ENCODE results near the gene EP400. TPM values are rescaled to one million over a fixed set of nuclear protein-coding genes. Genes with fewer than 3 reads are reported as not detected.

EP400 gene
- total RNA-seq, 1 experiment from 2014 or later: 6.7 TPM

DNA sequence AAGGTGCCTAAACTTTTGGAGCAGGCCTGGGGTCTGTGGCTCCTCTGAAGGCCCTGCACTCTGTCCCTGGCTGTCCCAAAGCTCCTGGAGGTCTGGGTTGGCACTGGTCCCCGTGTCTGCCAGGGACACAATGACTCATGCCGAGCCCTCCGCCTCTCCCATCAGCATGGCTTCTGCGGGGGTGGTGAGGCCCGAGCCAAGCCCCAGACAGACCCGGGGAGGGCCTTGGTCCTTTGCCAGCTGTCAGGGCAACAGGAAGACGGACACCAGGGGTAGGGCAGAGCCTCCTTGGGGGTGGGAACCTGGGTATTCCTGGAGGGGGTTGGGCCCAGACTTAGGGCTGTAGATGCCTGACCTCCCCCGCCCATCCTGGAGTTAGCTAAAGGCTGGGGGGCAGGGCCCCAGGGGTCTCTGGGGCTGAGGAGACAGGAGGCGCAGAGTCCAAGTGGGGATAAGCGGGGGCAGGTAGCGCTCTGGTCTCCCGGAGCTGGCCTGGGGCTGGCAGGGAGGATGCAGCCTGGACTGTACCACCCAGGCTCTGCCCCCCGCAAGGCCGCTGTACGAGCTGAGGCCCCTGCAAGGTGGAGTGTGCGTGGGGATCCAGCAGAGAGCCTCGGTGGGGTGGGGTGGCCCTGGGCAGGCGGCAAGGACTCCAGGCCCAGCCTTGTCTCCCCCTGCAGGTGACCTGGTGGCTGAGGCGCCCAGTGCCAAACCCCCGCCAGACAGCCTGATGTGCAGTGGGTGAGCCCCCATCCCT is 37.0 kb upstream of the EP400 start:
- DNase-seq (ENCODE audit: low spot score): peak; percentile 95

GRCh38 chr12:131913666-131914065 is 36.1 kb upstream of the EP400 start:
- no peak for DNase-seq (ENCODE audit: low spot score)

DNA sequence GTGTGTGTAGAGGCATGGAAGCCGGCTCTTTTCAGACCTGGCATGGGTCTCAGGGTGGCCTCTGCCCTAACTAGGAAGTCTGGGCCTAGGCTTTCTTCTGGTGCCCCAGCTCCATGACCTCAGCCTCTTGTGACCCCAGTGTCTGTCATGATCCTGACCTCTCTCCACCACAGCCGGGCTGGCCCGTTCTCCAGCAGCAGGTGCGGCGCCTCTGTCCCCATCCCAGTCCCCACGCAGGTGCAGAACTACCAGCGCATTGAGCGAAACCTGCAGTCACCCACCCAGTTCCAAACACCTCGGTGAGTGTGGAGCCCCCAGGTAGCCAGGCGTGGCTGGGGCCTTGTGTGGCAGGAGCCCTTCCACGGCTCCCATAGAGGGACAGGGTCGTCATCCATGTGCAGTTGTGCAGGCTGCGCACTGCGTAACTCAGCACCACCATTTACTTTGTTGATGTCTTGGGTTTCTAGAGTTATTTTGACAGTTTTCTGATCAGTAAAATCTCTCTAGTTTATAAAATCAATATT is 35.5 kb upstream of the EP400 start:
- no peak for DNase-seq (ENCODE audit: low spot score)

DNA sequence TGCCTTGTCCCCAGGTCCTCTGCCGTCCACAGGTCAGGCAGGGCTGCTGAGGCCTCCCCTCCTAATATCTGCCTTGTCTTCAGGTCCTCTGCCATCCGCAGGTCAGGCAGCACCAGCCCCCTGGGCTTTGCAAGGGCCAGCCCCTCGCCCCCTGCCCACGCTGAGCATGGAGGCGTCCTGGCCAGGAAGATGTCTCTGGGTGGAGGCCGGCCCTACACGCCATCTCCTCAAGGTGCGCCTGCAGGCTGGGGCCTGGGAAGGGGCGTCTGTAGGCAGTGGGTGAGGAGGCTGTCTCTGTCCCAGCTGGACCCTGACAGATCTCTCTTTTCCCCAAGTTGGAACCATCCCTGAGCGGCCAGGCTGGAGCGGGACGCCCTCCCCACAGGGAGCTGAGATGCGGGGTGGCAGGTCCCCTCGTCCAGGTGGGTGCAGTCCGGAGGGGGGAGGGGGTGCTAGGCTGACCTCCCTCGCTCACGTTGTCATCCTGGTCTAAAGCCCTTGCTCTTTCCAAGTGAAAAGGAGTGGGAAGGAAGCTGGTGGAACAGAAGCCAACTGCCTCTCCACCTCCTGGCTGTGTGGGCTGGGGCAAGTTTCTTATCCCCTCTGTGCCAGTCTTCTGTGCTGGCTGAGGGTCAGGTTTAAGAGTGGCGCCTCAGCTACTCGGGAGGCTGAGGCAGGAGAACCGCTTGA is 34.6 kb upstream of the EP400 start:
- no peak for DNase-seq (ENCODE audit: low spot score)

- no peak for DNase-seq (ENCODE audit: low spot score)
Measured at GRCh38 chr12:131915823-131916222, 33.9 kb upstream of the EP400 start.

DNA sequence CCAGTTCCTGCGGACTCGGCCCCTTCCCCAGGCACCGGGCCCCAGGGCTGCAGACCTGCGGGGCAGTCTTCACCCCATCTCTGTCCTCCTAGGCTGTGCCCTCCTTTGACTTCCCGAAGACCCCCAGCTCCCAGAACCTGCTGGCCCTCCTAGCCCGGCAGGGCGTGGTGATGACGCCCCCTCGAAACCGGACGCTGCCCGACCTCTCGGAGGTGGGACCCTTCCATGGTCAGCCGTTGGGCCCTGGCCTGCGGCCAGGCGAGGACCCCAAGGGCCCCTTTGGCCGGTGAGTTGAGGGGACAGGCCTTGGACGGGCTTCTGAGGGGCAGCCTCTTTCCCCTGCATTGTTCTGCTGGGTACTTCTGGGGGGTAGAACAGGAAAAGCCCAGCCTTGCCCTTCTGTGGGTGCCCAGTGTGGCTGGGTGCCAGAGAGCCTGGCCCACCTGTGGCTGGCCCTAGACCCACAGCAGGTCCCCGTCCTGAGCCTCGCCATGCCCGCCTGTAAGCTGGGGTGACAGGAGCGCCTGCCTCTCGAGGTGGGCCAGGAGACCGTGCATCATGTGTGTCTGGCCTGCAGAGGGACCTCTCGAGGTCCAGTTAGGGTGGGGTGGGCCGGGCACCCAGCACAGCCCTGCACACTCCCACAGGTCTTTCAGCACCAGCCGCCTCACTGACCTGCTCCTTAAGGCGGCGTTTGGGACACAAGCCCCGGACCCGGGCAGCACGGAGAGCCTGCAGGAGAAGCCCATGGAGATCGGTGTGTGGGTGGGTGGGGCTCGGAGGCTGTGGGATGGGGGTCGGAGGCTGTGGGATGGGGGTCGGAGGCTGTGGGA is 33.2 kb upstream of the EP400 start:
- DNase-seq (ENCODE audit: low spot score): no peak

GRCh38 chr12:131917139-131917710 is 32.5 kb upstream of the EP400 start:
- DNase-seq (ENCODE audit: low spot score): no peak

DNA sequence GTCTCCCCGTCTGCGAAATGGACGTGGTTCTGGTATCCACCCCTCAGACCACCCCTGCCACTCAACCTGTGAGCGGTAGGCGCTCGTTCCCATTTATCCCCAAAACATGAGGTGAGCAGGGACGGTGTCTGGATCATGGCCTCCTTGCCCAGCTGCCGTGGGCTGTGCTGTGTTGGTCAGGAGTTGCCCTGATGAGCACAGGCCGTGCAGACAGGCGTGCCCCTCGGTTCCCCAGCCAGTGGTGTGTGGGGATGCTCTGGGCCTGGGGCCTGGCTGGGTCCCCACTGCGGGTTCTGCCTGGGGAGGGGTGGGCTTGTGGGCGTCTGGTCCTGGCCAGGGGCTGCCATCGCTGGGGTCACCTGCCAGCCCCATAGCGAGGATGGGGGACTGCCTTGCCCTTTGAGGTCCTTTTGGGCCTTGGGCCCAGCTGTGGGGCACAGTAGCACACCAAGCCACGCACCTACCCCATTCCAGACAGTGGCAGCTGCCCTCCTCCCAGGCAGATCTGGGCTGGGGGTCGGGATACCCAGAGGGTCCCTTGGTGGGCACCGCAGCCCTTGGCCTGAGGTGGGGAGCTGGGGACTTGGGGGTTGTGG is 31.9 kb upstream of the EP400 start:
- no peak for DNase-seq (ENCODE audit: low spot score)

GRCh38 chr12:131918311-131919050 is 31.3 kb upstream of the EP400 start:
- DNase-seq (ENCODE audit: low spot score): no peak

DNA sequence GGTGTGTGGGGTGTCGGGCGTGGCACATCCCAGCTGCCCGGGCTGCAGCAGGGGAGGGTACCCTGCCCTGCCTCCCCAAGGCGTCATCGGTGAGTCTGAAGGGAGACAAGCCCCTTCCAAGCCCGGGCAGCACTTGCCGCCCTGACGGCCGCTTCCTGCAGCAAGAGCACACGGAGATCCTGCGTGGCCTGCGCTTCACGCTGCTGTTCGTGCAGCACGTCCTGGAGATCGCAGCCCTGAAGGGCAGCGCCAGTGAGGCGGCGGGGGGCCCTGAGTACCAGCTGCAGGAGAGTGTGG is 30.7 kb upstream of the EP400 start:
- no peak for DNase-seq (ENCODE audit: low spot score)

GRCh38 chr12:131919366-131920156 is 30.2 kb upstream of the EP400 start:
- DNase-seq (ENCODE audit: low spot score): no peak

DNA sequence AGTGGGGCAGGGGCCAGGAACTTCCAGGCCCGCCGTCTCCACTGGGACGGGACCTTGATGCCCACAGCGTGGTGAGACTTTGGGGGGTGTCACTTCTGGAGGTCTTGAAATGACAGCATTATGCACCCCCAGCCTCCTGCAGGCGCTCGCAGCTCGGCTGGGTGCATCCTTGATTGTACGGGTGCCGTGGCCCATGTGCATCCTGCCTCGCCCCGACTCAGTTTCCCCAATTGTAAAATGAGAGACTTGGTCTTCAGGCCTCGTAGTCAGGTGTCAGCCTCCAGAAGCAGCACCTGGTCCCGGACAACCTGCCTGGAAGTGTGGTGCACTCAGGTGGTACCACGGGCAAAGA is 29.6 kb upstream of the EP400 start:
- no peak for DNase-seq (ENCODE audit: low spot score)

- no peak for DNase-seq (ENCODE audit: low spot score)
Measured at GRCh38 chr12:131920902-131921840, 28.6 kb upstream of the EP400 start.

DNA sequence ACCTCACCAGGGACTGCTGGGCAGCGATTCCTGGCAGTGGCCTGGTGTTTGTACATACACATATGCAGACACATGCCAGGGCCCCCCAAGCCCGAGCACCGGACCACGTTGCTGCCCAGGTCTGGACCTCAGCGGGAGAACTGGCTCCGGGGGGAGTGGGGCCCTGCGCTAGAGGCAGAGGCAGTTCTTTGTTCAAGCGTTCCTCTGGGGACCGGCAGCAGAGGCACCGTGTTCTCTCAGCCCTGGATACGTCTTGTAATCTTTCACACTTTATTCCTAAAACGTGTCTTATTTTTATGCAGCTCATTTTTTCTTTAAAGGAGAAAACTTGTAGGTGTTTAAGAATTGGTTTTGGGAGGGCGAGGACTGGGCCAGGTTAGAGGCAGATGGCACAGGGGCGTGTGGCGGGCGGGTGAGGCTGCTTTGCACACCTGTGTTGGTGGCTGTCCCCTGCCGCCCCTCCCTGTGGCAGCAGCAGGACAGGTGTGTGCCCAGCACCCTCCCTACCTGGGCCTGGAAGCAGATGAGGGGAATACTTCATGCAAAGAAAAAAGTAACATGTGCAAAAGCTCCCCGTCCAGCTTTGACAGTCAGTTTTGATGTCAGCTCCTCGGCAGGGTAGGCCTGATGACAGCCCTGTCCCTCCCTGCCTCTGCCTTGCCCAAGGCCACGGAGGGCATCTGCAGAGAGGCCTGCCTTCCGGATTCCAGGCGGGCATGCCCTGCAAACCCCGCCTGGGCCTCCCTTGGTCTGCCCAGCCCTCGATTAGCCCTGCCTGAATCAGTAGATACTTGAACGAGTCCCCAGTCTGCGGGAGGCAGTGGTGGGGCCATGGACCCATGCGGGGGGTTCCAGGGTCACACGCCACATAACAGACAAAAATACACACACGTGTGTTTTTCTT is 27.6 kb upstream of the EP400 start:
- no peak for DNase-seq (ENCODE audit: low spot score)

DNA sequence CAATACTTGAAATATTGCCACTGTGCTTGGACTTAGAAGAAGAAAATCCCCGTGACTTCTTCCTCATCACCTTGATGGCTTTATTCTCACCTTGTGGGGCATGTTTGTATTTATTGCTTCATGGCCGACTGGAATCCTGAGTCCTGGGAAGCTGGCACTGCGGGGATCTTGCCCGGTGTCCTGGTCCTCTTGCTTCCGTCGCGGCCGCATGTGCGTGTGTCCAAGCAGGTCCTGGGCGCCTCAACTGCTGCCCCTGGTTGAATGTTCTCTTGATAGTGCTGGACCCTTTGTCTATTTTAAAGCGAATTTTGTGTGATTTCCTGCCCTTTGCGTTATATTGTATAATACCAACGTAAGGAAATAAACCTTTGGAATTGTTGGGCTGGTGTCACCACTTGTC is 27.0 kb upstream of the EP400 start:
- DNase-seq (ENCODE audit: low spot score): no peak

DNA sequence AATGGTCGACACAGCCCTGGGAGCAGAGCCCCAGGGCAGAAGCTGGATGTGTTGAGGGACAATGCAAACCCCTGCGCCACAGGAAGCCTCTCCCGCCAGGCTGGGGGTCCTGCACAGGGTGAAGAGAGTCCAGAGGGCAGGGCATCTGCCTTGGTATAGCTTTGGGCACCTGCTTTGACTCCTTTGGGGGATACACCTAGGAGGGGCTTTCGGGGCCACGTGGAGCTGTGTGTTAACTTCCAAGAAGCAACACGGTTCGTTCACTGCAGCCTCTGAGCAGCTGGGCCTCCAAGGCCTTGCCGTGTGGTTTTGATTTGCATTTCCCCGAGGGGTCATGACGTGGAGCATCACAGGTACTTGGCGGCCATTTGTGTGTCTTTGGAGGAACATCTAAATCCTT is 26.5 kb upstream of the EP400 start:
- no peak for DNase-seq (ENCODE audit: low spot score)

DNA sequence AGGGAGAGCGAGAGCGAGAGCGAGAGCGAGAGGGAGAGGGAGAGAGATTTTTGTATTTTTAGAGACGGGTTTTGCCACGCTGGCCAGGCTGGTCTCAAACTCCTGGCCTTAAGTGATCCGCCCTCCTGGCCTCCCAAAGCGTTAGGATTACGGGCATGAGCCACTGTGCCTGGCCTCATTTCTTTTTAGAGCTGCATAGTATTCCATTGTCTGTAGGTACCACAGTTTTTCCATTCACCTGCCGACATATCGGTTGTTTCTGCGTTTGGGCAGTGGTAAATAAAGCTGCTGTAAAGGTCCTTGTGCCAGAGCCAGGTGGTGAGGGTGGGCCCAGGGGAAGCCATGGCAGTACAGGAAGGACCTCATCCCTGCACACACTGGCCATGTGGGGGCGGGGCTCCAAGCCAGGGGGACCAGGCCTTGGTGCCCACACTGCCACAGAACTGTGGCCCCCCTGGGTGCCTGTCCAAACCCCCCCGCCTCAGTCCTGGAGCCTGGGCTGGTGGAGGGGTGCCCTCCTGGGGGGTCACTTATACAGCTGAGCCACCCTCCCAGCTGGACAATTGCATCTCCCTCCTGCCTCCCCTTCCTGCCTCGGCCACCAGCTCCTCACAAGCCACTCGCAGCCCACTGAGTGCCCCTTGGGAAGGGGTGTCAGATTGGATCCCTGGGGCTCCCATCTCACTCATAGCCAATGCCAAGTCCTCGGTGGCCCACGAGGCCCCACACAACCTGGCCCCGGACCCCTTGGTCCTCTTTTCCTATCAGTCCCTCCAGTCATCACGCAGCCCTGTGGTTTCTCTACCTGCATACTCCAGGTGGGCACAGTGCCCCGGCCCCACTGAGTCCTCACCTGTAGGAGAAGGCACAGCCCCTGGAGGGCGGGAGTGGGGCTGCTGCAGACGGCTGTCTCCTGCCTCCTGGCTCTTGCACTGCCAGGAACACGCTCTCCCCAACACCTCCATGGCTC is 22.3 kb upstream of the EP400 start:
- no peak for DNase-seq (ENCODE audit: low spot score)
